HCT116 (cell line): ENCODE results near the gene GDF2. TPM values are rescaled to one million over a fixed set of nuclear protein-coding genes. Genes with fewer than 3 reads are reported as not detected.

Experiments used
- ATAC-seq: fragments of 200-7000 bp; cut with Tn5 transposase; 2 replicates; pipeline ENCODE4 v1.9.1; 2020; ENCODE audit warnings: mild to moderate bottlenecking, moderate library complexity
- BruUV-seq: library from RNA; stranded (reverse); fragments of 400-500 nt; replicated peaks from 2 replicates; lab custom pipeline; 2021; lab: Mats Ljungman, UMichigan
- CTCF ChIA-PET: fragments of 300-600 bp; sonication (Branson Sonifier 250); formaldehyde crosslinking; loops from one replicate; lab custom pipeline; 2021; ENCODE audit warnings: antibody characterized with exemption; lab: Charles Lee
- POLR2A ChIA-PET: fragments of 300-600, 350-600 bp; sonication (Branson Sonifier 250); formaldehyde crosslinking; loops from one replicate; lab custom pipeline; 2021; ENCODE audit warnings: antibody characterized with exemption; lab: Charles Lee
- RAD21 ChIA-PET, 2 experiments: fragments of 300-600 bp; sonication (Branson Sonifier 250); formaldehyde crosslinking; loops; one replicate each; lab custom pipeline; 2023; ENCODE audit warnings: low total read pairs in 2 of 2; ENCODE audit not compliant: uncharacterized antibody in 2 of 2, unreplicated experiment in 2 of 2, low non-redundant PET in 1 of 2; lab: Charles Lee
- DNase-seq: peaks from one replicate; pipeline ENCODE4 v3.0.0-alpha.2; 2010; ENCODE audit warnings: low read depth, low spot score
- H2AFZ ChIP-seq: fragments of 200-600 bp; shearing (Covaris generic), sonication (generic); 2 replicates; pipeline ENCODE4 v1.6.1; 2017; ENCODE audit warnings: low read depth, mixed run types, mixed read lengths, antibody characterized with exemption, low read length; ENCODE audit not compliant: poor library complexity, severe bottlenecking
- H3K27ac ChIP-seq: 2 replicates; pipeline ENCODE4 v1.5.1; 2012; ENCODE audit warnings: low read depth, low read length
- H3K27me3 ChIP-seq: fragments of 200-600 bp; sonication (generic); 2 replicates; pipeline ENCODE4 v1.6.1; 2016; ENCODE audit warnings: mixed run types, low read length, mixed read lengths; ENCODE audit not compliant: insufficient read depth
- H3K36me3 ChIP-seq, 2 experiments: fragments of 200-500 bp in 1 of 2; fragments of 200-600 bp in 1 of 2; sonication (Bioruptor generic) in 1 of 2; sonication (generic) in 1 of 2; 2 replicates each; pipeline versions ENCODE4 v1.5.1 to v1.6.1; 2014 to 2016; ENCODE audit warnings: low read length in 2 of 2, inconsistent platforms in 1 of 2, mixed read lengths in 1 of 2, mixed run types in 1 of 2; ENCODE audit not compliant: insufficient read depth in 2 of 2, control insufficient read depth in 1 of 2
- H3K4me1 ChIP-seq, 2 experiments: fragments of 200-600 bp in 1 of 2; sonication (generic) in 1 of 2; 2 replicates each; pipeline versions ENCODE4 v1.5.1 to v1.6.1; 2012 to 2017; ENCODE audit warnings: low read length in 2 of 2, inconsistent platforms in 1 of 2, mild to moderate bottlenecking in 1 of 2, mixed read lengths in 1 of 2, mixed run types in 1 of 2, moderate library complexity in 1 of 2; ENCODE audit not compliant: insufficient read depth in 2 of 2, control insufficient read depth in 1 of 2
- H3K4me2 ChIP-seq: fragments of 200-600 bp; sonication (generic); 2 replicates; pipeline ENCODE4 v1.6.1; 2017; ENCODE audit warnings: mixed run types, low read length, mixed read lengths
- H3K4me3 ChIP-seq, 2 experiments: fragments of 200-600 bp in 1 of 2; sonication (generic) in 1 of 2; replicated peaks in 1 of 2; 2 replicates each; pipeline ENCODE4 v1.5.1; 2011 to 2016; ENCODE audit warnings: low read length in 2 of 2, control low read depth in 1 of 2, low read depth in 1 of 2, mild to moderate bottlenecking in 1 of 2, mixed read lengths in 1 of 2, mixed run types in 1 of 2
- H3K79me2 ChIP-seq: fragments of 200-600 bp; sonication (generic); 2 replicates; pipeline ENCODE4 v1.6.1; 2017; ENCODE audit warnings: mild to moderate bottlenecking, mixed run types, low read length, moderate library complexity, mixed read lengths; ENCODE audit not compliant: insufficient read depth
- H3K9ac ChIP-seq: fragments of 200-600 bp; sonication (generic); 2 replicates; pipeline ENCODE4 v1.6.1; 2016; ENCODE audit warnings: low read length, mixed read lengths
- H3K9me2 ChIP-seq: fragments of 200-600 bp; sonication (generic), shearing (Covaris generic); 2 replicates; pipeline ENCODE4 v1.6.1; 2017; ENCODE audit warnings: mixed run types, mild to moderate bottlenecking, moderate library complexity; ENCODE audit not compliant: insufficient read depth
- H3K9me3 ChIP-seq, 2 experiments: fragments of 200-500 bp in 1 of 2; fragments of 200-600 bp in 1 of 2; sonication (Bioruptor generic) in 1 of 2; sonication (generic) in 1 of 2; 2 replicates each; pipeline ENCODE4 v1.6.1; 2014 to 2017; ENCODE audit warnings: low read length in 2 of 2, mixed read lengths in 2 of 2, inconsistent platforms in 1 of 2, low read depth in 1 of 2, mild to moderate bottlenecking in 1 of 2, mixed run types in 1 of 2, moderate library complexity in 1 of 2; ENCODE audit not compliant: control insufficient read depth in 1 of 2, insufficient read depth in 1 of 2
- H4K20me1 ChIP-seq: fragments of 200-600 bp; sonication (generic), shearing (Covaris generic); 2 replicates; pipeline ENCODE4 v1.6.1; 2017; ENCODE audit warnings: mixed run types, mild to moderate bottlenecking, moderate library complexity; ENCODE audit not compliant: insufficient read depth
- CBX3 ChIP-seq: IDR thresholded peaks from 2 replicates; pipeline ENCODE4 v1.6.1; 2012; ENCODE audit warnings: low read depth
- CEBPB ChIP-seq: IDR thresholded peaks from 2 replicates; pipeline ENCODE4 v1.6.1; 2012; ENCODE audit warnings: low read depth
- EGR1 ChIP-seq: IDR thresholded peaks from 2 replicates; pipeline ENCODE4 v1.6.1; 2012; ENCODE audit warnings: low read depth
- EZH2 ChIP-seq: fragments of 200-600 bp; sonication (generic); IDR thresholded peaks from 2 replicates; pipeline ENCODE4 v1.6.1; 2017; ENCODE audit warnings: antibody characterized with exemption, mixed run types
- JUND ChIP-seq: IDR thresholded peaks from 2 replicates; pipeline ENCODE4 v1.6.1; 2012
- POLR2A ChIP-seq: IDR thresholded peaks from 2 replicates; pipeline ENCODE4 v1.7.0; 2011; ENCODE audit warnings: borderline replicate concordance; ENCODE audit not compliant: insufficient read depth, insufficient read length; ENCODE audit errors: extremely low read depth
- POLR2AphosphoS5 ChIP-seq: IDR thresholded peaks from 2 replicates; pipeline ENCODE4 v1.6.1; 2011; ENCODE audit warnings: mild to moderate bottlenecking, low read depth, low read length, moderate library complexity
- RAD21 ChIP-seq: IDR thresholded peaks from 2 replicates; pipeline ENCODE4 v1.6.1; 2012; ENCODE audit warnings: low read depth, mild to moderate bottlenecking
- SP1 ChIP-seq: IDR thresholded peaks from 2 replicates; pipeline ENCODE4 v1.6.1; 2012; ENCODE audit warnings: low read depth
- SRF ChIP-seq: IDR thresholded peaks from 2 replicates; pipeline ENCODE4 v1.6.1; 2012; ENCODE audit warnings: low read depth
- ZFX ChIP-seq: fragments of 450-650 bp; IDR thresholded peaks from 2 replicates; pipeline ENCODE4 v1.6.1; 2017
- intact Hi-C: fragments of 100-400 bp; cut with micrococcal nuclease; formaldehyde crosslinking; loops from 2 replicates; pipeline ENCODE4 v1.10.0; 2022
- total RNA-seq: library from RNA; stranded (reverse); gene quantifications from one replicate; pipeline ENCODE4 v1.2.1, GENCODE V29; 2021; ENCODE audit not compliant: unreplicated experiment
- TF ChIP-seq, protein P1 (sequence below): IDR thresholded peaks from 2 replicates; pipeline ENCODE4 v1.6.1; 2012; ENCODE audit warnings: low read depth
- TF ChIP-seq, protein P2 (sequence below): IDR thresholded peaks from 2 replicates; pipeline ENCODE4 v1.6.1; 2011; ENCODE audit warnings: mild to moderate bottlenecking, low read length, moderate library complexity; ENCODE audit not compliant: insufficient replicate concordance; ENCODE audit errors: extremely low read depth

Gene GDF2
- total RNA-seq, 1 experiment from 2014 or later: not detected

GRCh38 chr10:47329855-47330254 lies 7.6 kb downstream of the GDF2 start:
- DNase-seq (no peak), ATAC-seq (no peak)

GRCh38 chr10:47330366-47330765 lies 8.1 kb downstream of the GDF2 start:
- Histone ChIP-seq H3K4me1 (peaks cover 4 to 19% of the 10 kb centered on the region in 2 experiments; a peak in 2 of 4 replicates), H3K36me3 (no peaks in the 10 kb centered on the region), H3K9me2 (no peaks in the 10 kb centered on the region), H3K4me2 (no peak overlapping the region), H3K9me3 (no peaks in the 10 kb centered on the region), H4K20me1 (no peaks in the 10 kb centered on the region), H3K4me3 (no peak overlapping the region), H2AFZ (no peak overlapping the region), H3K9ac (no peak overlapping the region), H3K27me3 (0 out of 2 replicates have a peak, but pooled peaks cover 9% of the 10 kb centered on the region), H3K27ac (no peak overlapping the region), H3K79me2 (no peaks in the 10 kb centered on the region)
- ATAC-seq: no peak
- ChIA-PET RAD21 (no interaction called here), POLR2A (no interaction called here), CTCF (no interaction called here)
- TF ChIP-seq, protein P1, sequence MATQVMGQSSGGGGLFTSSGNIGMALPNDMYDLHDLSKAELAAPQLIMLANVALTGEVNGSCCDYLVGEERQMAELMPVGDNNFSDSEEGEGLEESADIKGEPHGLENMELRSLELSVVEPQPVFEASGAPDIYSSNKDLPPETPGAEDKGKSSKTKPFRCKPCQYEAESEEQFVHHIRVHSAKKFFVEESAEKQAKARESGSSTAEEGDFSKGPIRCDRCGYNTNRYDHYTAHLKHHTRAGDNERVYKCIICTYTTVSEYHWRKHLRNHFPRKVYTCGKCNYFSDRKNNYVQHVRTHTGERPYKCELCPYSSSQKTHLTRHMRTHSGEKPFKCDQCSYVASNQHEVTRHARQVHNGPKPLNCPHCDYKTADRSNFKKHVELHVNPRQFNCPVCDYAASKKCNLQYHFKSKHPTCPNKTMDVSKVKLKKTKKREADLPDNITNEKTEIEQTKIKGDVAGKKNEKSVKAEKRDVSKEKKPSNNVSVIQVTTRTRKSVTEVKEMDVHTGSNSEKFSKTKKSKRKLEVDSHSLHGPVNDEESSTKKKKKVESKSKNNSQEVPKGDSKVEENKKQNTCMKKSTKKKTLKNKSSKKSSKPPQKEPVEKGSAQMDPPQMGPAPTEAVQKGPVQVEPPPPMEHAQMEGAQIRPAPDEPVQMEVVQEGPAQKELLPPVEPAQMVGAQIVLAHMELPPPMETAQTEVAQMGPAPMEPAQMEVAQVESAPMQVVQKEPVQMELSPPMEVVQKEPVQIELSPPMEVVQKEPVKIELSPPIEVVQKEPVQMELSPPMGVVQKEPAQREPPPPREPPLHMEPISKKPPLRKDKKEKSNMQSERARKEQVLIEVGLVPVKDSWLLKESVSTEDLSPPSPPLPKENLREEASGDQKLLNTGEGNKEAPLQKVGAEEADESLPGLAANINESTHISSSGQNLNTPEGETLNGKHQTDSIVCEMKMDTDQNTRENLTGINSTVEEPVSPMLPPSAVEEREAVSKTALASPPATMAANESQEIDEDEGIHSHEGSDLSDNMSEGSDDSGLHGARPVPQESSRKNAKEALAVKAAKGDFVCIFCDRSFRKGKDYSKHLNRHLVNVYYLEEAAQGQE: no peak
- TF ChIP-seq EGR1 (no peak), SP1 (no peak), ZFX (no peak), SRF (no peak), RAD21 (no peak), CEBPB (no peak), JUND (no peak), CBX3 (no peak), EZH2 (no peak), POLR2A (no peak), POLR2AphosphoS5 (no peak)
- TF ChIP-seq, protein P2, sequence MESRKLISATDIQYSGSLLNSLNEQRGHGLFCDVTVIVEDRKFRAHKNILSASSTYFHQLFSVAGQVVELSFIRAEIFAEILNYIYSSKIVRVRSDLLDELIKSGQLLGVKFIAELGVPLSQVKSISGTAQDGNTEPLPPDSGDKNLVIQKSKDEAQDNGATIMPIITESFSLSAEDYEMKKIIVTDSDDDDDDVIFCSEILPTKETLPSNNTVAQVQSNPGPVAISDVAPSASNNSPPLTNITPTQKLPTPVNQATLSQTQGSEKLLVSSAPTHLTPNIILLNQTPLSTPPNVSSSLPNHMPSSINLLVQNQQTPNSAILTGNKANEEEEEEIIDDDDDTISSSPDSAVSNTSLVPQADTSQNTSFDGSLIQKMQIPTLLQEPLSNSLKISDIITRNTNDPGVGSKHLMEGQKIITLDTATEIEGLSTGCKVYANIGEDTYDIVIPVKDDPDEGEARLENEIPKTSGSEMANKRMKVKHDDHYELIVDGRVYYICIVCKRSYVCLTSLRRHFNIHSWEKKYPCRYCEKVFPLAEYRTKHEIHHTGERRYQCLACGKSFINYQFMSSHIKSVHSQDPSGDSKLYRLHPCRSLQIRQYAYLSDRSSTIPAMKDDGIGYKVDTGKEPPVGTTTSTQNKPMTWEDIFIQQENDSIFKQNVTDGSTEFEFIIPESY: no peak
- no peak for DNase-seq
- intact Hi-C loops: no loop called here
- no TSS peak for BruUV-seq

More at GRCh38 chr10:47329855-47330254, 7.6 kb downstream of the GDF2 start:
- ChIA-PET POLR2A (no interaction called here), CTCF (no interaction called here), RAD21 (no interaction called here)
- Histone ChIP-seq H3K9me3 (no peaks in the 10 kb centered on the region), H4K20me1 (no peaks in the 10 kb centered on the region), H3K36me3 (no peaks in the 10 kb centered on the region), H3K79me2 (no peaks in the 10 kb centered on the region), H3K4me2 (no peak overlapping the region), H3K9me2 (no peaks in the 10 kb centered on the region), H3K4me3 (no peak overlapping the region), H3K4me1 (peaks cover 4 to 19% of the 10 kb centered on the region in 2 experiments; a peak in 2 of 4 replicates), H2AFZ (no peak overlapping the region), H3K27me3 (0 out of 2 replicates have a peak, but pooled peaks cover 9% of the 10 kb centered on the region), H3K9ac (no peak overlapping the region), H3K27ac (no peak overlapping the region)
- BruUV-seq: no TSS peak
- intact Hi-C loops: no loop called here
- TF ChIP-seq EZH2: no peak
